ENCODE measurements around the gene PLP2.
A peak's percentile ranks its signal among the peaks of the same experiment; 100 is the strongest.
"Not testable (repeated sequence)": the region's sequence is repeated elsewhere in the genome, so short reads cannot be mapped to it uniquely, and the experiment has no call there.

Gene PLP2

GRCh38 chrX:49163555-49164419 lies 7.9 kb upstream of the PLP2 start:
- peak; percentile 83 for DNase-seq

GRCh38 chrX:49164589-49165360 lies 6.9 kb upstream of the PLP2 start:
- DNase-seq = no peak

GRCh38 chrX:49165901-49166881 lies 5.5 kb upstream of the PLP2 start:
- DNase-seq = no peak

- DNase-seq = no peak
Measured at GRCh38 chrX:49166914-49167739, 4.6 kb upstream of the PLP2 start.

- no peak for DNase-seq
Measured at GRCh38 chrX:49167740-49168108, 4.0 kb upstream of the PLP2 start.

- peak; percentile 79 for DNase-seq
Measured at GRCh38 chrX:49172280-49172780, 632 bp downstream of the PLP2 start.

- not testable (repeated sequence) for DNase-seq
Measured at GRCh38 chrX:49173544-49173943, 1.8 kb downstream of the PLP2 start.

GRCh38 chrX:49174723-49175122 lies 3.0 kb downstream of the PLP2 start:
- DNase-seq = no peak

GRCh38 chrX:49175435-49176274 lies 4.0 kb downstream of the PLP2 start:
- DNase-seq = no peak

GRCh38 chrX:49176421-49177326 lies 5.0 kb downstream of the PLP2 start:
- DNase-seq = no peak

GRCh38 chrX:49177338-49177833 lies 5.7 kb downstream of the PLP2 start:
- DNase-seq = no peak

- no peak for DNase-seq
Measured at GRCh38 chrX:49177873-49178480, 6.3 kb downstream of the PLP2 start.

- no peak for DNase-seq
Measured at GRCh38 chrX:49178537-49178936, 6.8 kb downstream of the PLP2 start.

- no peak for DNase-seq
Measured at GRCh38 chrX:49179358-49179757, 7.7 kb downstream of the PLP2 start.

GRCh38 chrX:49183701-49184281 lies 12.1 kb downstream of the PLP2 start:
- DNase-seq = peak; percentile 53

GRCh38 chrX:49184294-49185281 lies 12.9 kb downstream of the PLP2 start:
- peak; percentile 96 for DNase-seq
